NCI-H526 treated with DMSO at 0.1 percent for 48 hours (cell line): ENCODE data around the gene SERTAD1.

Experiments used
- DNase-seq: peaks from one replicate; lab custom pipeline; 2025; lab: John Stamatoyannopoulos, UW

SERTAD1 gene

GRCh38 chr19:40376286-40376862, 49.4 kb downstream of the SERTAD1 start:
- DNase-seq, result no peak

- DNase-seq, result no peak
Observed at GRCh38 chr19:40374084-40374483, 51.7 kb downstream of the SERTAD1 start.

GRCh38 chr19:40371802-40372122, 54.0 kb downstream of the SERTAD1 start:
- DNase-seq, result no peak
